Heart left ventricle (tissue), 13 donors: ENCODE measurements around the gene ARMC2.

Experiments
- CTCF ChIP-seq, 12 donors: fragments of 200-600 bp; sonication (generic) in 4 of 12; IDR thresholded peaks; one replicate each; pipeline versions ENCODE4 v1.5.0 to v1.8.0; 2018 to 2022; ENCODE audit warnings: antibody characterized with exemption in 12 of 12, mild to moderate bottlenecking in 5 of 12
- POLR2A ChIP-seq, 2 donors: fragments of 450-650 bp; IDR thresholded peaks; one replicate each; pipeline ENCODE4 v1.6.1; 2017; ENCODE audit warnings: antibody characterized with exemption in 2 of 2, mild to moderate bottlenecking in 2 of 2, moderate library complexity in 2 of 2
- donor health status: ischemic (EF 13 %, LVEDD 7.1; RV severe dilation, severe dysfunction).
- donor health status: DM: no; HTN: yes; CAD: no.
- donor health status: DM: no; HTN: no; CAD: no.
- donor health status: ischemic (EF 25% LVEDD 6.9; RV normal size, moderate dysfunction).
- donor health status: ischemic (EF 25% LVEDD 5.7; RV mildly dilated, moderate dysfunction).
- donor health status: ischemic (EF 35%, LVEDD 5.7; RV mildly dilated, moderate dysfunction).
- donor health status: nonischemic (EF 11% LVEDD 7.7; RV severe dilation, severe dysfunction).
- donor health status: DM: yes; HTN: yes; CAD: no.
- donor health status: PGD.
- donor health status: ischemic (EF 29% LVEDD 5.4; RV normal size, mild dysfunction).
- donor health status: nonischemic (EF 23%, LVEDD 6.1; RV moderate dilation, normal function).

- TF ChIP-seq CTCF (IDR thresholded peaks at IDR 0.05) (no peak), POLR2A (IDR thresholded peaks at IDR 0.05) (no peak)
These were observed 113.8 kb downstream of the ARMC2 start for GRCh38 chr6:108961985-108962384.
